GM19023 (cell line): ENCODE results near the gene GYS1.
"Not testable (repeated sequence)": the region's sequence is repeated elsewhere in the genome, so short reads cannot be mapped to it uniquely, and the experiment has no call there.

ENCODE experiments used
- ATAC-seq: cut with Tn5 transposase; IDR thresholded peaks from one replicate; pipeline ENCODE4 v1.9.1; 2021; ENCODE audit warnings: mild to moderate bottlenecking, moderate library complexity; ENCODE audit not compliant: unreplicated experiment

The GYS1 gene

GRCh38 chr19:48947258-48947542, 45.9 kb downstream of the GYS1 start:
- ATAC-seq: no peak

GRCh38 chr19:48946463-48947257, 46.4 kb downstream of the GYS1 start:
- ATAC-seq: no peak

GRCh38 chr19:48945817-48946216, 47.3 kb downstream of the GYS1 start:
- no peak for ATAC-seq

GRCh38 chr19:48945415-48945814, 47.7 kb downstream of the GYS1 start:
- ATAC-seq: no peak

GRCh38 chr19:48943081-48943480, 50.0 kb downstream of the GYS1 start:
- no peak for ATAC-seq

- ATAC-seq: no peak
These were observed 52.2 kb downstream of the GYS1 start for GRCh38 chr19:48940902-48941301.

- no peak for ATAC-seq
These were observed 54.9 kb downstream of the GYS1 start for GRCh38 chr19:48938256-48938655.

- no peak for ATAC-seq
These were observed 57.2 kb downstream of the GYS1 start for GRCh38 chr19:48935864-48936263.

GRCh38 chr19:48934837-48935236, 58.3 kb downstream of the GYS1 start:
- ATAC-seq: no peak

GRCh38 chr19:48933382-48933932, 59.7 kb downstream of the GYS1 start, which contains the start of gene DHDH:
Gene DHDH, plus strand, starts transcription at chr19:48933699. Its CDS starts 23 bp downstream, at chr19:48933722.
- peak; percentile 66 for ATAC-seq

GRCh38 chr19:48928164-48929025, 64.7 kb downstream of the GYS1 start:
- ATAC-seq: no peak

- ATAC-seq: not testable (repeated sequence)
These were observed 65.4 kb downstream of the GYS1 start for GRCh38 chr19:48927692-48928091.

GRCh38 chr19:48926909-48927308, 66.2 kb downstream of the GYS1 start:
- ATAC-seq: no peak

- ATAC-seq: not testable (repeated sequence)
These were observed 67.2 kb downstream of the GYS1 start for GRCh38 chr19:48925890-48926289.

GRCh38 chr19:48925240-48925843, 67.8 kb downstream of the GYS1 start:
- ATAC-seq: no peak

- no peak for ATAC-seq
These were observed 70.3 kb downstream of the GYS1 start for GRCh38 chr19:48922548-48923490.

GRCh38 chr19:48921721-48922500, 71.2 kb downstream of the GYS1 start:
- no peak for ATAC-seq

GRCh38 chr19:48920949-48921348, 72.2 kb downstream of the GYS1 start:
- no peak for ATAC-seq

GRCh38 chr19:48919271-48919670, 73.8 kb downstream of the GYS1 start:
- not testable (repeated sequence) for ATAC-seq
